ENCODE data around the gene KITLG.

DNA sequence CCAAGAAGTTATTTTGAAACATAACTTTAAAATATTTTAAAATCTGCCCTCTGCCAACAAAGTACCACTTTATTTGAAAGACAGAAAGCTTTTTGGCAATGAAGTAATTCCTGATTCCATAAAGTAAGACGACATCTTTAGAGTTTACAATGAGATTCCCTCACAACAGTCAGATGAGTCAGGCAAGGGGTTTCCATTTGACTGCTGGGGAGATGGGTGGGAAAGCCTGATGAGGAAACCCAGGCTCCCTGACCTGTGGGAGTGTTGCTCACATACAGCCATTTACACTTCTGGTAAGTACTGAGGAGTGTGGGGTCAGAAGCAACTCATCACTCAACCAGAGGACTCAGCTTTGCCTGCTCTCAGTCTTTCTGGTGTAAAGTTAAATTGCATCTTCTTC lies 10.2 kb downstream of the KITLG start:
- TF ChIP-seq CTCF (IDR thresholded peaks at IDR 0.05; ENCODE audit: poor library complexity) (no peak), EZH2 (IDR thresholded peaks at IDR 0.05; ENCODE audit: borderline replicate concordance) (no peak)
